Measurements from ENCODE around the gene TPM3.

- no peak for TF ChIP-seq POLR2A (IDR thresholded peaks at IDR 0.05)
- TF ChIP-seq, protein P1, sequence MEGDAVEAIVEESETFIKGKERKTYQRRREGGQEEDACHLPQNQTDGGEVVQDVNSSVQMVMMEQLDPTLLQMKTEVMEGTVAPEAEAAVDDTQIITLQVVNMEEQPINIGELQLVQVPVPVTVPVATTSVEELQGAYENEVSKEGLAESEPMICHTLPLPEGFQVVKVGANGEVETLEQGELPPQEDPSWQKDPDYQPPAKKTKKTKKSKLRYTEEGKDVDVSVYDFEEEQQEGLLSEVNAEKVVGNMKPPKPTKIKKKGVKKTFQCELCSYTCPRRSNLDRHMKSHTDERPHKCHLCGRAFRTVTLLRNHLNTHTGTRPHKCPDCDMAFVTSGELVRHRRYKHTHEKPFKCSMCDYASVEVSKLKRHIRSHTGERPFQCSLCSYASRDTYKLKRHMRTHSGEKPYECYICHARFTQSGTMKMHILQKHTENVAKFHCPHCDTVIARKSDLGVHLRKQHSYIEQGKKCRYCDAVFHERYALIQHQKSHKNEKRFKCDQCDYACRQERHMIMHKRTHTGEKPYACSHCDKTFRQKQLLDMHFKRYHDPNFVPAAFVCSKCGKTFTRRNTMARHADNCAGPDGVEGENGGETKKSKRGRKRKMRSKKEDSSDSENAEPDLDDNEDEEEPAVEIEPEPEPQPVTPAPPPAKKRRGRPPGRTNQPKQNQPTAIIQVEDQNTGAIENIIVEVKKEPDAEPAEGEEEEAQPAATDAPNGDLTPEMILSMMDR (IDR thresholded peaks at IDR 0.05), result no peak
Observed at GRCh38 chr1:154186852-154187501, 4.9 kb downstream of the TPM3 start.
